Astrocyte (in vitro differentiated cells and primary cell): ENCODE data around the gene GP1BA. TPM values are rescaled to one million over a fixed set of nuclear protein-coding genes. Genes with fewer than 3 reads are reported as not detected.

Source experiments
- microRNA-seq: library from miRNA; unstranded; fragments of <30 nt; microRNA quantifications from one replicate; pipeline ENCODE4 v1.2.0, GENCODE V29; 2020
- total RNA-seq: library from RNA; stranded (reverse); gene quantifications from 2 replicates; pipeline ENCODE4 v1.2.1, GENCODE V29; 2021

GP1BA gene
- total RNA-seq, 1 donor from 2014 or later = 0.09 TPM

Small RNA genes within 50 kb of the gene (microRNA-seq; reads per million reads assigned to microRNA genes)
- gene MIR6864 = not detected
- gene MIR6865 = not detected

Other genes with a start within 250 kb of the GP1BA start
- 51.6 and 52.7 TPM in 2 replicates for gene PELP1, start 228.1 kb upstream of the GP1BA start, total RNA-seq
- 6.3 and 10.3 TPM in 2 replicates for gene ARRB2, start 221.6 kb upstream of the GP1BA start, total RNA-seq
- gene MED11, start 200.8 kb upstream of the GP1BA start, total RNA-seq = 8.5 and 9.9 TPM in 2 replicates
- 0.09 and 0.12 TPM in 2 replicates for gene ZMYND15, start 192.4 kb upstream of the GP1BA start, total RNA-seq
- gene CXCL16, start 192.3 kb upstream of the GP1BA start, total RNA-seq = 2.2 and 3.2 TPM in 2 replicates
- gene TM4SF5, start 160.4 kb upstream of the GP1BA start, total RNA-seq = not detected in 2 replicates
- 0.75 TPM in 1 of 2 replicates, not detected in the other for gene VMO1, start 145.9 kb upstream of the GP1BA start, total RNA-seq
- not detected in 2 replicates for gene GLTPD2, start 143.3 kb upstream of the GP1BA start, total RNA-seq
- gene PSMB6, start 136.1 kb upstream of the GP1BA start, total RNA-seq = 154 and 161 TPM in 2 replicates
- 21.4 and 29.3 TPM in 2 replicates for gene PLD2, start 125.1 kb upstream of the GP1BA start, total RNA-seq
- gene MINK1, start 98.9 kb upstream of the GP1BA start, total RNA-seq = 51.3 and 63.2 TPM in 2 replicates
- 2.2 and 3.9 TPM in 2 replicates for gene C17orf107, start 32.7 kb upstream of the GP1BA start, total RNA-seq
- 0.20 and 0.43 TPM in 2 replicates for gene CHRNE, start 29.2 kb upstream of the GP1BA start, total RNA-seq
- gene SLC25A11, start 7.8 kb downstream of the GP1BA start, total RNA-seq = 36.8 and 43.0 TPM in 2 replicates
- gene RNF167, start 8.0 kb downstream of the GP1BA start, total RNA-seq = 88.0 and 89.7 TPM in 2 replicates
- gene PFN1, start 16.3 kb downstream of the GP1BA start, total RNA-seq = 1,246 and 1,346 TPM in 2 replicates
- gene ENO3, start 18.8 kb downstream of the GP1BA start, total RNA-seq = 12.7 and 20.4 TPM in 2 replicates
- gene SPAG7, start 35.5 kb downstream of the GP1BA start, total RNA-seq = 57.2 and 60.9 TPM in 2 replicates
- 43.1 and 44.3 TPM in 2 replicates for gene CAMTA2, start 55.4 kb downstream of the GP1BA start, total RNA-seq
- gene INCA1, start 65.2 kb downstream of the GP1BA start, total RNA-seq = 0.82 and 1.7 TPM in 2 replicates
- gene KIF1C, start 65.7 kb downstream of the GP1BA start, total RNA-seq = 94.8 and 109 TPM in 2 replicates
- gene SLC52A1, start 103.1 kb downstream of the GP1BA start, total RNA-seq = not detected in 2 replicates
- gene ZFP3, start 146.2 kb downstream of the GP1BA start, total RNA-seq = not detected in 2 replicates
- gene ZNF232, start 179.6 kb downstream of the GP1BA start, total RNA-seq = 7.8 and 9.4 TPM in 2 replicates
- 0.86 and 1.1 TPM in 2 replicates for gene USP6, start 183.8 kb downstream of the GP1BA start, total RNA-seq